ENCODE measurements around the gene RPP25. TPM values are rescaled to one million over a fixed set of nuclear protein-coding genes. Genes with fewer than 3 reads are reported as not detected.
A peak's percentile ranks its signal among the peaks of the same experiment; 100 is the strongest.

RPP25 gene
- total RNA-seq, 4 donors from 2014 or later = 14.2 to 23.1 (median 16.4) TPM

GRCh38 chr15:74978503-74978902 lies 21.9 kb upstream of the RPP25 start:
- Histone ChIP-seq H3K36me3 (no peaks in the 10 kb centered on the region), H3K4me1 (no peaks in the 10 kb centered on the region), H3K4me3 (replicated peaks in 1 of 3) (no peak overlapping the region), H3K27ac (no peak overlapping the region), H3K27me3 (no peaks in the 10 kb centered on the region), H3K9me3 (no peaks in the 10 kb centered on the region)
- DNase-seq = peak; percentile 61 to 63
- intact Hi-C loops (cut with DNase I) = no loop called here
- 11 to 13% methylated on average over 3 of the region's 3 CpGs for WGBS, 2 donors
- TF ChIP-seq POLR2A (IDR thresholded peaks at IDR 0.05) = no peak
- TF ChIP-seq CTCF (IDR thresholded peaks at IDR 0.05) = no peak

GRCh38 chr15:74978077-74978476 lies 21.5 kb upstream of the RPP25 start:
- no peaks in the 10 kb centered on the region for H3K27me3 ChIP-seq
- DNase-seq = no peak
- H3K4me1 ChIP-seq = no peaks in the 10 kb centered on the region
- no peak overlapping the region for H3K4me3 ChIP-seq (replicated peaks in 1 of 3)
- H3K27ac ChIP-seq = no peak overlapping the region
- H3K36me3 ChIP-seq = no peaks in the 10 kb centered on the region
- no peaks in the 10 kb centered on the region for H3K9me3 ChIP-seq
- TF ChIP-seq CTCF (IDR thresholded peaks at IDR 0.05) (no peak), POLR2A (IDR thresholded peaks at IDR 0.05) (no peak)
- 94 to 96% methylated on average over 1 of the region's 1 CpG for WGBS, 2 donors
- intact Hi-C loops (cut with DNase I) = no loop called here

GRCh38 chr15:74977599-74977998 lies 21.0 kb upstream of the RPP25 start:
- Histone ChIP-seq H3K27me3 (no peaks in the 10 kb centered on the region), H3K4me3 (replicated peaks in 1 of 3) (no peak overlapping the region), H3K27ac (no peak overlapping the region), H3K36me3 (no peaks in the 10 kb centered on the region), H3K4me1 (no peaks in the 10 kb centered on the region), H3K9me3 (no peaks in the 10 kb centered on the region)
- no peak for DNase-seq
- TF ChIP-seq CTCF (IDR thresholded peaks at IDR 0.05) = no peak
- TF ChIP-seq POLR2A (IDR thresholded peaks at IDR 0.05) = no peak
- intact Hi-C loops (cut with DNase I) = no loop called here
- WGBS, 2 donors = 69 to 79% methylated on average over 4 of the region's 4 CpGs

- TF ChIP-seq POLR2A (IDR thresholded peaks at IDR 0.05) = no peak
- TF ChIP-seq CTCF (IDR thresholded peaks at IDR 0.05) = no peak
- intact Hi-C loops (cut with DNase I) = no loop called here
Observed at GRCh38 chr15:74976159-74976558, 19.6 kb upstream of the RPP25 start.

GRCh38 chr15:74967670-74968069 lies 11.1 kb upstream of the RPP25 start:
- no peak overlapping the region for H3K27ac ChIP-seq
- no peaks in the 10 kb centered on the region for H3K9me3 ChIP-seq
- TF ChIP-seq CTCF (IDR thresholded peaks at IDR 0.05) (no peak), POLR2A (IDR thresholded peaks at IDR 0.05) (no peak)
- no peaks in the 10 kb centered on the region for H3K27me3 ChIP-seq
- DNase-seq = no peak
- intact Hi-C loops (cut with DNase I) = no loop called here
- 85 to 95% methylated on average over 5 of the region's 5 CpGs for WGBS, 2 donors
- H3K4me3 ChIP-seq (replicated peaks in 1 of 3) = no peak overlapping the region
- no peaks in the 10 kb centered on the region for H3K36me3 ChIP-seq
- peaks cover 6 to 11% of the 10 kb centered on the region in 2 donors for H3K4me1 ChIP-seq

More at GRCh38 chr15:74976159-74976558, 19.6 kb upstream of the RPP25 start:
- H3K36me3 ChIP-seq = no peaks in the 10 kb centered on the region
- no peaks in the 10 kb centered on the region for H3K27me3 ChIP-seq
- no peaks in the 10 kb centered on the region for H3K9me3 ChIP-seq
- no peaks in the 10 kb centered on the region for H3K4me1 ChIP-seq
- 83 to 91% methylated on average over 1 of the region's 1 CpG for WGBS, 2 donors
- no peak for DNase-seq
- H3K4me3 ChIP-seq (replicated peaks in 1 of 3) = no peak overlapping the region
- H3K27ac ChIP-seq = no peak overlapping the region

All from thyroid gland (tissue), 4 donors.